ENCODE data around the gene UBASH3B. TPM values are rescaled to one million over a fixed set of nuclear protein-coding genes. Genes with fewer than 3 reads are reported as not detected.

UBASH3B gene
- total and polyA plus RNA-seq, 2 of the 13 experiments (the other 11 are each of a cell fraction or from before 2014, with no cell fraction given): 4.4 to 7.6 TPM

GRCh38 chr11:122778148-122778547 lies 122.6 kb downstream of the UBASH3B start:
- Histone ChIP-seq H3K79me2 (ENCODE audit: insufficient read depth, low read length) (no peaks in the 10 kb centered on the region), H4K20me1 (ENCODE audit: insufficient read depth, low read length) (no peaks in the 10 kb centered on the region), H2AFZ (ENCODE audit: low read length) (no peak overlapping the region), H3K27ac (ENCODE audit: extremely low read length, insufficient read depth, low read length) (no peak overlapping the region), H3K4me3 (replicated peaks in 1 of 3; ENCODE audit: insufficient read depth in 1 of 3, low read depth in 2 of 3, low read length in 3 of 3) (no peak overlapping the region), H3K4me2 (ENCODE audit: low read depth, low read length) (no peak overlapping the region), H3K27me3 (ENCODE audit: control insufficient read depth in 1 of 2, insufficient read depth in 2 of 2, low read length in 2 of 2) (no peaks in the 10 kb centered on the region), H3K9me3 (ENCODE audit: low read length) (no peaks in the 10 kb centered on the region), H3K36me3 (replicated peaks in 1 of 2; ENCODE audit: control insufficient read depth in 1 of 2, insufficient read depth in 2 of 2, low read length in 2 of 2) (peaks cover 2 to 7% of the 10 kb centered on the region in 2 experiments; a peak in 2 of 5 replicates), H3K4me1 (ENCODE audit: insufficient read depth, low read length) (no peaks in the 10 kb centered on the region), H3K9ac (ENCODE audit: insufficient read depth, low read depth, low read length) (no peak overlapping the region)
- ChIA-PET CTCF (ENCODE audit: low intra/inter-chr PET ratio, low total read pairs) (no interaction called here), POLR2A (no interaction called here)
- no peak for ATAC-seq
- FAIRE-seq: no peak
- DNase-seq (ENCODE audit: low spot score): no peak
- no TSS peak for BruUV-seq (replicated peaks)
- intact Hi-C loops (cut with micrococcal nuclease; ENCODE audit: unreplicated experiment): no loop called here
- TF ChIP-seq TCF12 (IDR thresholded peaks at IDR 0.05) (no peak), TCF12 (CRISPR knock-in tag; IDR thresholded peaks at IDR 0.05) (no peak), PRDM10 (CRISPR knock-in tag; IDR thresholded peaks at IDR 0.05; ENCODE audit: low read depth) (no peak), NR1H2 (CRISPR knock-in tag; IDR thresholded peaks at IDR 0.05; ENCODE audit: borderline replicate concordance, low read depth) (no peak), SNAPC5 (CRISPR knock-in tag; IDR thresholded peaks at IDR 0.05; ENCODE audit: borderline replicate concordance) (no peak), BRD4 (CRISPR knock-in tag; IDR thresholded peaks at IDR 0.05) (no peak), ZNF615 (CRISPR knock-in tag; IDR thresholded peaks at IDR 0.05; ENCODE audit: borderline replicate concordance) (no peak), ZNF264 (CRISPR knock-in tag; IDR thresholded peaks at IDR 0.05) (no peak), ZKSCAN1 (IDR thresholded peaks at IDR 0.05; ENCODE audit: low read length) (no peak)
- TF ChIP-seq, protein P1, sequence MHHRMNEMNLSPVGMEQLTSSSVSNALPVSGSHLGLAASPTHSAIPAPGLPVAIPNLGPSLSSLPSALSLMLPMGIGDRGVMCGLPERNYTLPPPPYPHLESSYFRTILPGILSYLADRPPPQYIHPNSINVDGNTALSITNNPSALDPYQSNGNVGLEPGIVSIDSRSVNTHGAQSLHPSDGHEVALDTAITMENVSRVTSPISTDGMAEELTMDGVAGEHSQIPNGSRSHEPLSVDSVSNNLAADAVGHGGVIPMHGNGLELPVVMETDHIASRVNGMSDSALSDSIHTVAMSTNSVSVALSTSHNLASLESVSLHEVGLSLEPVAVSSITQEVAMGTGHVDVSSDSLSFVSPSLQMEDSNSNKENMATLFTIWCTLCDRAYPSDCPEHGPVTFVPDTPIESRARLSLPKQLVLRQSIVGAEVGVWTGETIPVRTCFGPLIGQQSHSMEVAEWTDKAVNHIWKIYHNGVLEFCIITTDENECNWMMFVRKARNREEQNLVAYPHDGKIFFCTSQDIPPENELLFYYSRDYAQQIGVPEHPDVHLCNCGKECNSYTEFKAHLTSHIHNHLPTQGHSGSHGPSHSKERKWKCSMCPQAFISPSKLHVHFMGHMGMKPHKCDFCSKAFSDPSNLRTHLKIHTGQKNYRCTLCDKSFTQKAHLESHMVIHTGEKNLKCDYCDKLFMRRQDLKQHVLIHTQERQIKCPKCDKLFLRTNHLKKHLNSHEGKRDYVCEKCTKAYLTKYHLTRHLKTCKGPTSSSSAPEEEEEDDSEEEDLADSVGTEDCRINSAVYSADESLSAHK (CRISPR knock-in tag; IDR thresholded peaks at IDR 0.05; ENCODE audit: borderline replicate concordance): no peak
- TF ChIP-seq, protein P2, sequence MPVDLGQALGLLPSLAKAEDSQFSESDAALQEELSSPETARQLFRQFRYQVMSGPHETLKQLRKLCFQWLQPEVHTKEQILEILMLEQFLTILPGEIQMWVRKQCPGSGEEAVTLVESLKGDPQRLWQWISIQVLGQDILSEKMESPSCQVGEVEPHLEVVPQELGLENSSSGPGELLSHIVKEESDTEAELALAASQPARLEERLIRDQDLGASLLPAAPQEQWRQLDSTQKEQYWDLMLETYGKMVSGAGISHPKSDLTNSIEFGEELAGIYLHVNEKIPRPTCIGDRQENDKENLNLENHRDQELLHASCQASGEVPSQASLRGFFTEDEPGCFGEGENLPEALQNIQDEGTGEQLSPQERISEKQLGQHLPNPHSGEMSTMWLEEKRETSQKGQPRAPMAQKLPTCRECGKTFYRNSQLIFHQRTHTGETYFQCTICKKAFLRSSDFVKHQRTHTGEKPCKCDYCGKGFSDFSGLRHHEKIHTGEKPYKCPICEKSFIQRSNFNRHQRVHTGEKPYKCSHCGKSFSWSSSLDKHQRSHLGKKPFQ (CRISPR knock-in tag; IDR thresholded peaks at IDR 0.05; ENCODE audit: insufficient replicate concordance): no peak
- in situ Hi-C loops (cut with HindIII; ENCODE audit: extremely low pct_ligation_motif_present, low pct_unique_long_range_greater_than_20kb): no loop called here
- 86% methylated on average over 2 of the region's 2 CpGs for WGBS (ENCODE audit: low lambda C conversion rate)

Measured in HepG2 (cell line).